HUES6 (cell line): ENCODE measurements around the gene TDP1.
"Not testable (repeated sequence)": the region's sequence is repeated elsewhere in the genome, so short reads cannot be mapped to it uniquely, and the experiment has no call there.

ENCODE experiments used
- H3K27ac ChIP-seq: 2 replicates; pipeline ENCODE4 v1.7.0; 2013; ENCODE audit warnings: low read depth, mild to moderate bottlenecking, low read length, inconsistent platforms
- H3K27me3 ChIP-seq: 2 replicates; pipeline ENCODE4 v1.6.1; 2013; ENCODE audit warnings: low read length; ENCODE audit not compliant: control insufficient read depth, insufficient read depth
- H3K36me3 ChIP-seq: 2 replicates; pipeline ENCODE4 v1.6.1; 2013; ENCODE audit warnings: low read length; ENCODE audit not compliant: control insufficient read depth, insufficient read depth
- H3K4me1 ChIP-seq: 2 replicates; pipeline ENCODE4 v1.6.1; 2013; ENCODE audit warnings: low read length; ENCODE audit not compliant: control insufficient read depth, insufficient read depth
- H3K4me3 ChIP-seq: 2 replicates; pipeline ENCODE4 v1.5.1; 2013; ENCODE audit warnings: low read depth, low read length
- H3K9ac ChIP-seq: one replicate; pipeline ENCODE4 v1.6.1; 2013; ENCODE audit warnings: mild to moderate bottlenecking, low read length
- H3K9me3 ChIP-seq: 2 replicates; pipeline ENCODE4 v1.6.1; 2013; ENCODE audit warnings: low read depth, low read length; ENCODE audit not compliant: control insufficient read depth, insufficient read depth

Gene TDP1

GRCh38 chr14:90024910-90025309, 69.2 kb downstream of the TDP1 start:
- H3K9ac ChIP-seq: no peak overlapping the region
- no peaks in the 10 kb centered on the region for H3K4me1 ChIP-seq
- H3K9me3 ChIP-seq: no peaks in the 10 kb centered on the region
- no peak overlapping the region for H3K4me3 ChIP-seq
- H3K36me3 ChIP-seq: peaks cover 57% of the 10 kb centered on the region
- no peak overlapping the region for H3K27ac ChIP-seq
- no peaks in the 10 kb centered on the region for H3K27me3 ChIP-seq

DNA sequence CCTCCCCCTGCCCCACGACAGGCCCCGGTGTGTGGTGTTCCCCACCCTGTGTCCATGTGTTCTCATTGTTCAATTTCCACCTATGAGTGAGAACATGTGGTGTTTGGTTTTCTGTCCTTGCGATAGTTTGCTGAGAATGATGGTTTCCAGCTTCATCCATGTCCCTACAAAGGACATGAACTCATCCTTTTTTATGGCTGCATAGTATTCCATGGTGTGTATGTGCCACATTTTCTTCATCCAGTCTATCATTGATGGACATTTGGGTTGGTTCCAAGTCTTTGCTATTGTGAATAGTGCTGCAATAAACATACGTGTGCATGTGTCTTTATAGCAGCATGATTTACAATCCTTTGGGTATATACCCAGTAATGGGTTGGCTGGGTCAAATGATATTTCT, 70.9 kb downstream of the TDP1 start:
- H3K27ac ChIP-seq, H3K4me1 ChIP-seq, H3K4me3 ChIP-seq, H3K27me3 ChIP-seq, H3K9me3 ChIP-seq, H3K9ac ChIP-seq: not testable (repeated sequence)
- H3K36me3 ChIP-seq: peaks cover 58% of the 10 kb centered on the region

DNA sequence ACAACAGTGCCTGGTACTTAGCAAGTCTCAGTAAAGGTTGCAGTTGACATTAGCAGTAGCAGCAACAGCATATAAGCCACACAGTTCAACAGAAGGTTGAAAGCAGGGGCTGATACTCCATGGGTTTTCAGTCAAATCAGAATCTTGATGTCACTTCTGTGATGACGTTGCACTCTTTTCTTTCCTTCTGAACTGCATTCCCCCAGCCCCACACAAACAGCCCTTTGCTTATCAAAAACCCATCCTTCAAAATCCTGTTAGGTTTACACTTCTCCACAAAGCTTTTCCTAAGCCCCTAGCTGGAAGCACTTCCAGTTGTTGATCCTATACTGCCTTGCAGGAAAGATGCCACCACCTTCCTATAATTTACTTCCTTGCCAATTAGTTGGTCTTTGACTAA, 72.1 kb downstream of the TDP1 start:
- Histone ChIP-seq H3K27ac (no peak overlapping the region), H3K4me3 (no peak overlapping the region), H3K4me1 (no peaks in the 10 kb centered on the region), H3K9ac (no peak overlapping the region), H3K9me3 (no peaks in the 10 kb centered on the region), H3K27me3 (no peaks in the 10 kb centered on the region), H3K36me3 (peaks cover 55% of the 10 kb centered on the region)

- Histone ChIP-seq H3K4me3 (no peak overlapping the region), H3K27ac (no peak overlapping the region), H3K36me3 (peaks cover 60% of the 10 kb centered on the region), H3K9me3 (no peaks in the 10 kb centered on the region), H3K4me1 (no peaks in the 10 kb centered on the region), H3K9ac (no peak overlapping the region), H3K27me3 (no peaks in the 10 kb centered on the region)
Measured at GRCh38 chr14:90034156-90034555, 78.4 kb downstream of the TDP1 start.

DNA sequence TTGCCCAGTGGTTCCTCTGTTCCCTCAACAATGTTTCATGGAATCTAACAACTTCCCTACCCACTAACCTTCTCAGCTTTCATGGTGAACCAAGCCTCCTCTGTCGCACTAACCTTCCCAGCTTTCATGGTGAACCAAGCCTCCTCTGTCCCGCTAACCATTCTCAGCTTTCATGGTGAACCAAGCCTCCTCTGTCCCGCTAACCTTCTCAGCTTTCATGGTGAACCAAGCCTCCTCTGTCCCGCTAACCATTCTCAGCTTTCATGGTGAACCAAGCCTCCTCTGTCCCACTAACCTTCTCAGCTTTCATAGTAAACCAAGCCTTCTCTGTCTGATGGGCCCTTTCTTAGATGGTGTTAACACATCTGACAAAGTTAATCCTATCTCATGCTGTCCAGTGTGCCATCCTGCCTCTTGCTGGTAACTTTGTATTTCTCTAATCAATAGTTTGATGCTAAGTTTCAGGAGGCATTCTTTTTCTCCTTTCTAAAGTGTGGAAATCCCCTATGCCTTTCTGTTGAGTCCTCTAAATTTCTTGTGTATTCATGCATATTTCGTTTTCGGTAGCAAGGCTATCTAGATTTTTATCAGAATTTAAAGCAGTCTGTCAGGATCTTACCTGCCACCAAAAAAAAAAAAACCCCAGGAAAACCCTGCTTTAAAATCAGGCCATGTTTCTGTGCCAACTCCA, 79.3 kb downstream of the TDP1 start:
- Histone ChIP-seq H3K9ac (no peak overlapping the region), H3K27ac (no peak overlapping the region), H3K4me3 (no peak overlapping the region), H3K9me3 (no peaks in the 10 kb centered on the region), H3K27me3 (no peaks in the 10 kb centered on the region), H3K36me3 (peaks cover 58% of the 10 kb centered on the region), H3K4me1 (no peaks in the 10 kb centered on the region)

- no peak overlapping the region for H3K9ac ChIP-seq
- H3K9me3 ChIP-seq: no peaks in the 10 kb centered on the region
- H3K36me3 ChIP-seq: peaks cover 44% of the 10 kb centered on the region
- H3K4me1 ChIP-seq: no peaks in the 10 kb centered on the region
- no peak overlapping the region for H3K4me3 ChIP-seq
- no peak overlapping the region for H3K27ac ChIP-seq
- no peaks in the 10 kb centered on the region for H3K27me3 ChIP-seq
Measured at GRCh38 chr14:90039253-90040010, 83.7 kb downstream of the TDP1 start.

DNA sequence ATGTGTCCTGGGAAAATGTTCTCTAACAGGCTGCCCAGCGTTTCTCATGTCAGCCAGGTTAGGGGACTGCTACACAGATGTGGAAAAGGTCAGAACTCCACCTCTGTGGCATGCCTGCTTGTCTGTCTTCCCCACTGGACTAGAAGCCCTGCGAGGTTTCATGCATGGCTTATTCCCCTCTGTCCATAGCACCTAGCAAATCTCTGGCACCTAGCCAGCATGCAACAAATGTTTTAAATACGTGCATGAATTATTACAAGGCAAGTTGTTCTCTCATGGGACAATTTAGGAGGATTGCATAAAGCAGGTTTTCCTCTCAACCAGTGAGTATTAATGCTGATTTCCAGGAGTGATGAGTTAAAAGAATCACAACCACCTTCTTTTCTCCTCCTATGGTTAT, 84.7 kb downstream of the TDP1 start:
- Histone ChIP-seq H3K4me1 (no peaks in the 10 kb centered on the region), H3K9me3 (no peaks in the 10 kb centered on the region)

GRCh38 chr14:90042496-90043252, 86.9 kb downstream of the TDP1 start:
- H3K4me1 ChIP-seq: no peaks in the 10 kb centered on the region
- no peaks in the 10 kb centered on the region for H3K9me3 ChIP-seq
- H3K27ac ChIP-seq: no peak overlapping the region
- no peak overlapping the region for H3K4me3 ChIP-seq
- no peak overlapping the region for H3K9ac ChIP-seq
- no peaks in the 10 kb centered on the region for H3K27me3 ChIP-seq
- peaks cover 30% of the 10 kb centered on the region for H3K36me3 ChIP-seq

More for the DNA sequence above, 84.7 kb downstream of the TDP1 start:
- Histone ChIP-seq H3K27me3 (no peaks in the 10 kb centered on the region), H3K4me3 (no peak overlapping the region), H3K36me3 (peaks cover 45% of the 10 kb centered on the region), H3K27ac (no peak overlapping the region), H3K9ac (no peak overlapping the region)

- H3K27me3 ChIP-seq: no peaks in the 10 kb centered on the region
- no peaks in the 10 kb centered on the region for H3K4me1 ChIP-seq
- no peaks in the 10 kb centered on the region for H3K9me3 ChIP-seq
- no peak overlapping the region for H3K9ac ChIP-seq
- no peak overlapping the region for H3K4me3 ChIP-seq
- peaks cover 24% of the 10 kb centered on the region; the same call in 1 of the 2 replicates for H3K36me3 ChIP-seq
- no peak overlapping the region for H3K27ac ChIP-seq
Measured at GRCh38 chr14:90045616-90046015, 89.9 kb downstream of the TDP1 start.

DNA sequence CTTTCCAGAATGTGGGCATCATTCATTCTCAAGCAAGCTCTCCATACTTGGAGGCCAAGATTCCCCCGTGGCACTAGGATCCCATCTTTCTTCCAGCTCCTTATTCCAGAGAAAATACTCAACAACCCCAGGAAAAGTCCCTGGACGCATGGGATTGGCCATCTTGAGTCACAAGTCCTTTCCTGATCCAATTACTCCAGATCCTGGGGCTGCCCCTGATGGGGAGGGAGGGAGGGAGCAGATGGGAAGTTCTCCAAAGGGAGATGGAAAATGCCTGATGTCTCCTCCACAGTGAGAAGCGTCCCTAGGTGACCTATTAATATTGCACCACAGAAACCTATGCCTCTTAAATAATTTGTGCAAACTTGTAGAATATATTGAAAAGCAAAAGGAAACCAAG, 93.7 kb downstream of the TDP1 start:
- Histone ChIP-seq H3K9ac (no peak overlapping the region), H3K4me3 (no peak overlapping the region), H3K9me3 (no peaks in the 10 kb centered on the region), H3K36me3 (peaks cover 5% of the 10 kb centered on the region; the same call in 1 of the 2 replicates), H3K27ac (no peak overlapping the region), H3K27me3 (no peaks in the 10 kb centered on the region), H3K4me1 (0 out of 2 replicates have a peak, but pooled peaks cover 2% of the 10 kb centered on the region)

DNA sequence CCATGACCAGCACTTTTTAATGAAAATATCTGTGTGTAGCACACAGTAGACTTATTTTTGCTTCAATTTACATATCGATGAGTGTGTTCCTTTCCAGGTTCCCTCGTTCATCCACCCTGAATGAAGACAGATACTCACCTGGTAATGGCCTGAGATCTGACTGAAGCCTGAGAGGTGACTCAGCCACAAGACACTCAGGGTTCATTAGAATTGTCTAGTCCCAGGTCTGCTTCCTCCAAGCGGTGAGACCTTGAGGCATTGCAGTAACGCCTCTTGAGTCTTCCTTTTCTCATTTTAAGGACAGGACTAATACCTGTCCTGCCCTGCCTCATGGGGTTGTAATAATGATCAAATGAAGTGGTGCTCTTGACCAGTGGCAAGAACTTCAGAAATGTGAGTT, 94.5 kb downstream of the TDP1 start:
- no peaks in the 10 kb centered on the region; the same call in 1 of the 2 replicates for H3K36me3 ChIP-seq
- 0 out of 2 replicates have a peak, but pooled peaks cover 2% of the 10 kb centered on the region for H3K4me1 ChIP-seq
- no peak overlapping the region for H3K27ac ChIP-seq
- no peaks in the 10 kb centered on the region for H3K27me3 ChIP-seq
- H3K9ac ChIP-seq: no peak overlapping the region
- H3K4me3 ChIP-seq: no peak overlapping the region
- no peaks in the 10 kb centered on the region for H3K9me3 ChIP-seq
